Panc1 (cell line): Measurements from ENCODE around the gene ADCY2. TPM values are rescaled to one million over a fixed set of nuclear protein-coding genes. Genes with fewer than 3 reads are reported as not detected.

ENCODE experiments used
- ATAC-seq: fragments of 200-7000 bp; cut with Tn5 transposase; 2 replicates; pipeline ENCODE4 v1.9.1; 2020; ENCODE audit warnings: mild to moderate bottlenecking, moderate library complexity
- BruUV-seq: library from RNA; stranded (reverse); fragments of 400-500 nt; replicated peaks from 2 replicates; lab custom pipeline; 2021; lab: Mats Ljungman, UMichigan
- CTCF ChIA-PET: fragments of 300-600 bp; sonication (Branson Sonifier 250); formaldehyde crosslinking; loops from one replicate; lab custom pipeline; 2022; ENCODE audit warnings: antibody characterized with exemption; lab: Charles Lee
- POLR2A ChIA-PET: fragments of 300-600 bp; sonication (Branson Sonifier 250); formaldehyde crosslinking; loops from one replicate; lab custom pipeline; 2022; ENCODE audit warnings: antibody characterized with exemption; lab: Charles Lee
- DNase-seq: peaks from one replicate; pipeline ENCODE4 v3.0.0-alpha.2; 2010; ENCODE audit warnings: low read depth, low spot score
- H3K27ac ChIP-seq: 2 replicates; pipeline ENCODE4 v1.5.1; 2011; ENCODE audit warnings: mild to moderate bottlenecking, low read length, inconsistent platforms
- H3K27me3 ChIP-seq: fragments of 200-500 bp; sonication (Bioruptor generic); 2 replicates; pipeline ENCODE4 v1.6.0; 2014; ENCODE audit warnings: low read length, inconsistent platforms; ENCODE audit not compliant: control insufficient read depth, insufficient read depth
- H3K36me3 ChIP-seq: fragments of 200-500 bp; sonication (Bioruptor generic); 2 replicates; pipeline ENCODE4 v1.5.1; 2014; ENCODE audit warnings: inconsistent platforms, mild to moderate bottlenecking, low read length, moderate library complexity; ENCODE audit not compliant: control insufficient read depth, insufficient read depth
- H3K4me1 ChIP-seq: 2 replicates; pipeline ENCODE4 v1.5.1; 2011; ENCODE audit warnings: inconsistent platforms, mild to moderate bottlenecking, low read length, moderate library complexity; ENCODE audit not compliant: control insufficient read depth, insufficient read depth
- H3K4me3 ChIP-seq, 2 experiments: 2 replicates each; pipeline ENCODE4 v1.5.1; 2011 to 2012; ENCODE audit warnings: low read depth in 2 of 2, low read length in 2 of 2, mild to moderate bottlenecking in 2 of 2, inconsistent platforms in 1 of 2, moderate library complexity in 1 of 2
- H3K9me3 ChIP-seq: fragments of 200-500 bp; sonication (Bioruptor generic); 2 replicates; pipeline ENCODE4 v1.5.1; 2014; ENCODE audit warnings: low read depth, mild to moderate bottlenecking, inconsistent platforms, low read length, moderate library complexity; ENCODE audit not compliant: control insufficient read depth, insufficient read depth
- CTCF ChIP-seq: fragments of 450-650 bp; IDR thresholded peaks from 2 replicates; pipeline ENCODE4 v1.5.1; 2017; ENCODE audit warnings: mild to moderate bottlenecking
- POLR2AphosphoS5 ChIP-seq: IDR thresholded peaks from 2 replicates; pipeline ENCODE4 v1.6.1; 2012; ENCODE audit warnings: mild to moderate bottlenecking, low read depth, low read length, moderate library complexity
- REST ChIP-seq, 2 experiments: IDR thresholded peaks; 2 replicates each; pipeline ENCODE4 v1.6.1; 2011 to 2012; ENCODE audit warnings: low read depth in 2 of 2, control low read depth in 1 of 2, low read length in 1 of 2, mild to moderate bottlenecking in 1 of 2, moderate library complexity in 1 of 2; ENCODE audit not compliant: insufficient read depth in 1 of 2
- SIN3A ChIP-seq: IDR thresholded peaks from 2 replicates; pipeline ENCODE4 v1.6.1; 2012; ENCODE audit warnings: low read depth, mild to moderate bottlenecking, low read length, moderate library complexity, borderline replicate concordance; ENCODE audit not compliant: insufficient read depth
- TCF7L2 ChIP-seq: IDR thresholded peaks from 2 replicates; pipeline ENCODE4 v1.6.1; 2011; ENCODE audit warnings: mild to moderate bottlenecking, low read depth, low read length, inconsistent platforms
- in situ Hi-C: cut with HindIII; loops from 2 replicates; pipeline ENCODE4 v1.10.0; 2016; ENCODE audit warnings: low sequenced_read_pairs, low pct_unique_long_range_greater_than_20kb
- intact Hi-C: fragments of 100-400 bp; cut with micrococcal nuclease; formaldehyde crosslinking; loops from one replicate; pipeline ENCODE4 v1.10.0; 2022; ENCODE audit not compliant: unreplicated experiment
- total RNA-seq: library from RNA; stranded (reverse); gene quantifications from one replicate; pipeline ENCODE4 v1.2.1, GENCODE V29; 2021; ENCODE audit not compliant: unreplicated experiment

The ADCY2 gene
- total RNA-seq, 1 experiment from 2014 or later: 0.13 TPM

- ATAC-seq (no peak), DNase-seq (no peak)
- Histone ChIP-seq H3K4me3 (no peak overlapping the region), H3K27ac (no peak overlapping the region), H3K4me1 (no peaks in the 10 kb centered on the region), H3K9me3 (no peaks in the 10 kb centered on the region), H3K27me3 (peaks cover 14% of the 10 kb centered on the region; the same call in 1 of the 2 replicates), H3K36me3 (no peaks in the 10 kb centered on the region)
- in situ Hi-C loops: no loop called here
- intact Hi-C loops: no loop called here
- ChIA-PET CTCF (no interaction called here), POLR2A (no interaction called here)
- BruUV-seq: no TSS peak
- TF ChIP-seq POLR2AphosphoS5 (no peak), SIN3A (no peak), REST (IDR thresholded peaks at IDR 0.05; ENCODE audit: insufficient read depth in 1 of 2, low read depth in 2 of 2, low read length in 1 of 2) (no peak), TCF7L2 (no peak), CTCF (no peak)
Measured at GRCh38 chr5:7759257-7759871, 363.4 kb downstream of the ADCY2 start.

- Histone ChIP-seq H3K36me3 (no peaks in the 10 kb centered on the region), H3K27me3 (peaks cover 19% of the 10 kb centered on the region), H3K27ac (no peak overlapping the region), H3K9me3 (no peaks in the 10 kb centered on the region), H3K4me3 (no peak overlapping the region), H3K4me1 (no peaks in the 10 kb centered on the region)
- DNase-seq: no peak
- ChIA-PET CTCF (no interaction called here), POLR2A (no interaction called here)
- BruUV-seq: no TSS peak
- in situ Hi-C loops: no loop called here
- TF ChIP-seq CTCF: no peak
- no peak for TF ChIP-seq TCF7L2
- no peak for TF ChIP-seq POLR2AphosphoS5
- TF ChIP-seq REST (IDR thresholded peaks at IDR 0.05; ENCODE audit: insufficient read depth in 1 of 2, low read depth in 2 of 2, low read length in 1 of 2): no peak
- no peak for TF ChIP-seq SIN3A
- no peak for ATAC-seq
- intact Hi-C loops: no loop called here
Measured at GRCh38 chr5:7759951-7760580, 364.1 kb downstream of the ADCY2 start.
